Measurements from ENCODE around the gene RGP1. TPM values are rescaled to one million over a fixed set of nuclear protein-coding genes. Genes with fewer than 3 reads are reported as not detected.
A peak's percentile ranks its signal among the peaks of the same experiment; 100 is the strongest.

Gene RGP1
- total and polyA plus RNA-seq, 2 experiments from 2014 or later: 4.7 to 19.1 TPM

DNA sequence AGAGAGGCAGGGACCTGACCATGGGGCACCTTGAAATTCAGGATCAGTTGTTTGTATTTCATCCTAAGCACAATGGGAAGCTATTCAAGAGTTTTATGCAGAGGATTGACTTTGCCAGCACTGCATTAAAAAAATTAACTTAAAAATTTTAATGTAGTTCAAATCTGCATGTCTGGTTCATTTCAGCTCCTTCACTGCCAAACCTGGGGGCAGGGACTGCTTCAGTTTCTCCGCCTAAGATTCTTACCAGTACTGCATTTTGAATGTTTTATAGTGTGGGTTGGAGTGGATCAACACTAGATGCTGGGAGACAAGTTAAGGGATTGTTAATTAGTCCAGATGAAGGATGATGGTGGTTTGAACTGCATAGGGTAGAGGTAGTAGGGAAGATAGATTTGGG lies 20.7 kb downstream of the RGP1 start:
- H3K9me2 ChIP-seq (ENCODE audit: insufficient read depth): no peaks in the 10 kb centered on the region
- H4K20me1 ChIP-seq (ENCODE audit: insufficient read depth): no peaks in the 10 kb centered on the region
- no peak overlapping the region for H3K4me3 ChIP-seq
- H3K4me2 ChIP-seq (ENCODE audit: unreplicated experiment): no peak overlapping the region
- peaks cover 5% of the 10 kb centered on the region for H3K27me3 ChIP-seq (replicated peaks; ENCODE audit: insufficient read depth)
- in situ Hi-C loops (cut with MboI): no loop called here
- H3F3A ChIP-seq (ENCODE audit: insufficient read depth): peaks cover 7% of the 10 kb centered on the region; the same call in 1 of the 2 replicates
- no peaks in the 10 kb centered on the region for H3K79me2 ChIP-seq (ENCODE audit: insufficient read depth)
- no peak for DNase-seq
- H3K9ac ChIP-seq: no peak overlapping the region
- H2AFZ ChIP-seq: no peak overlapping the region
- no peak overlapping the region for H3K27ac ChIP-seq
- 60 to 76% methylated on average over 1 of the region's 1 CpG for WGBS, 2 experiments (ENCODE audit: low coverage in 1 of 2, low lambda C conversion rate in 2 of 2, missing lambda C conversion rate in 2 of 2)
- TF ChIP-seq EZH2 (IDR thresholded peaks at IDR 0.05; ENCODE audit: insufficient read depth, poor library complexity, severe bottlenecking) (no peak), EZH2phosphoT487 (IDR thresholded peaks at IDR 0.05; ENCODE audit: insufficient read depth, low read depth) (no peak)
- no peaks in the 10 kb centered on the region for H3K9me3 ChIP-seq (ENCODE audit: low read depth)
- peaks cover 7% of the 10 kb centered on the region for H3K4me1 ChIP-seq (ENCODE audit: insufficient read depth)
- H3K36me3 ChIP-seq (ENCODE audit: low read depth): no peaks in the 10 kb centered on the region

DNA sequence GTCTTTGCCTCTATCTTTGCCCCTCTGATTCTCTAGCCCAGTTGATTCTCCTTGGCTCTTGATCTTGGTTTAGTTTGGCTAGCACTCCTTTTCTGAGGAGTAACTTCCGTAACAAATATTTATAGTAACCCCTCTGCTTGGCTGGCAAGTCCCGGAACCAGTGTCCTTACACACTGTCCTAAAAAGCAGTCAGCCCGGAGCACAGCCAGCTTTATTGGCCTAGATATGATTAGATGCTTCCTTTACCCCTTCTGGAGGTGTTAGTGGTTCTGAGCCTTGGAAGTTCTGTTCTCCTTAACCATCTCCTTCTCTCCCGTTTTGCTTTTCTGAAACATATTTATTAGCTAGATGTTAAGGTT lies 22.0 kb downstream of the RGP1 start:
- Histone ChIP-seq H4K20me1 (ENCODE audit: insufficient read depth) (no peaks in the 10 kb centered on the region), H3F3A (ENCODE audit: insufficient read depth) (peaks cover 7% of the 10 kb centered on the region; the same call in 1 of the 2 replicates), H3K9me2 (ENCODE audit: insufficient read depth) (no peaks in the 10 kb centered on the region), H3K36me3 (ENCODE audit: low read depth) (no peaks in the 10 kb centered on the region), H3K9ac (no peak overlapping the region), H3K4me1 (ENCODE audit: insufficient read depth) (peaks cover 7% of the 10 kb centered on the region), H3K27ac (no peak overlapping the region), H3K27me3 (replicated peaks; ENCODE audit: insufficient read depth) (peaks cover 5% of the 10 kb centered on the region), H3K4me2 (ENCODE audit: unreplicated experiment) (no peak overlapping the region), H3K4me3 (no peak overlapping the region), H2AFZ (no peak overlapping the region), H3K9me3 (ENCODE audit: low read depth) (no peaks in the 10 kb centered on the region), H3K79me2 (ENCODE audit: insufficient read depth) (no peaks in the 10 kb centered on the region)
- DNase-seq: no peak
- in situ Hi-C loops (cut with MboI): no loop called here
- TF ChIP-seq EZH2phosphoT487 (IDR thresholded peaks at IDR 0.05; ENCODE audit: insufficient read depth, low read depth) (no peak), EZH2 (IDR thresholded peaks at IDR 0.05; ENCODE audit: insufficient read depth, poor library complexity, severe bottlenecking) (no peak)
- 16 to 18% methylated on average over 4 of the region's 4 CpGs for WGBS, 2 experiments (ENCODE audit: low coverage in 1 of 2, low lambda C conversion rate in 2 of 2, missing lambda C conversion rate in 2 of 2)

DNA sequence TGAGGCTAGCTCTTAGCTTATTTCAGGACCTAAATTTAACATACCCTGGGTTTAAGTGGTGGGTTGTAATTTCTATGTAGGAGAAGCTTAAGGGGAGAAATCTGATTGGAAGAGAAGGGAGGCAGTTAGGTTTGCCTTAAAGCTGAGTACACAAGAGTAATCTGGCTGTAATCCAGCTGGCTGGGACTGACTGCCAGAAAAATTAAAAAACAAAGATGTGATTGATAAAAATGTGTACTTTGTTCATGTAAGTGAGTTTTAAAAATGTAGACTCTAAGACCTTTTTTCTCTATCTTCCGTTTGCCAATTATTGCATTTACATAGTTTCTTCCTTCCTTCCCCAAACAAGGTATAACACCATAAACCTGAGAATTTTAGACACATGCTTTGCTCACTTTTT lies 22.4 kb downstream of the RGP1 start:
- Histone ChIP-seq H3K27me3 (replicated peaks; ENCODE audit: insufficient read depth) (peaks cover 5% of the 10 kb centered on the region), H4K20me1 (ENCODE audit: insufficient read depth) (no peaks in the 10 kb centered on the region), H3K4me1 (ENCODE audit: insufficient read depth) (peaks cover 7% of the 10 kb centered on the region), H3K9me2 (ENCODE audit: insufficient read depth) (no peaks in the 10 kb centered on the region), H3F3A (ENCODE audit: insufficient read depth) (peaks cover 7% of the 10 kb centered on the region; the same call in 1 of the 2 replicates), H3K4me2 (ENCODE audit: unreplicated experiment) (no peak overlapping the region), H3K4me3 (no peak overlapping the region), H3K79me2 (ENCODE audit: insufficient read depth) (no peaks in the 10 kb centered on the region), H3K9me3 (ENCODE audit: low read depth) (no peaks in the 10 kb centered on the region), H3K27ac (no peak overlapping the region), H3K9ac (no peak overlapping the region), H3K36me3 (ENCODE audit: low read depth) (no peaks in the 10 kb centered on the region), H2AFZ (no peak overlapping the region)
- no peak for TF ChIP-seq EZH2phosphoT487 (IDR thresholded peaks at IDR 0.05; ENCODE audit: insufficient read depth, low read depth)
- no peak for TF ChIP-seq EZH2 (IDR thresholded peaks at IDR 0.05; ENCODE audit: insufficient read depth, poor library complexity, severe bottlenecking)
- 20 to 27% methylated on average over 1 of the region's 1 CpG for WGBS, 2 experiments (ENCODE audit: low coverage in 1 of 2, low lambda C conversion rate in 2 of 2, missing lambda C conversion rate in 2 of 2)
- in situ Hi-C loops (cut with MboI): no loop called here
- peak; percentile 34 for DNase-seq

GRCh38 chr9:35771943-35772342 lies 22.9 kb downstream of the RGP1 start:
- Histone ChIP-seq H4K20me1 (ENCODE audit: insufficient read depth) (no peaks in the 10 kb centered on the region), H3K27me3 (replicated peaks; ENCODE audit: insufficient read depth) (peaks cover 5% of the 10 kb centered on the region), H3K27ac (no peak overlapping the region), H2AFZ (no peak overlapping the region), H3F3A (ENCODE audit: insufficient read depth) (peaks cover 7% of the 10 kb centered on the region; the same call in 1 of the 2 replicates), H3K4me2 (ENCODE audit: unreplicated experiment) (no peak overlapping the region), H3K9ac (no peak overlapping the region), H3K4me1 (ENCODE audit: insufficient read depth) (peaks cover 7% of the 10 kb centered on the region), H3K36me3 (ENCODE audit: low read depth) (no peaks in the 10 kb centered on the region), H3K9me2 (ENCODE audit: insufficient read depth) (no peaks in the 10 kb centered on the region), H3K79me2 (ENCODE audit: insufficient read depth) (no peaks in the 10 kb centered on the region), H3K4me3 (no peak overlapping the region), H3K9me3 (ENCODE audit: low read depth) (no peaks in the 10 kb centered on the region)
- 51 to 57% methylated on average over 3 of the region's 3 CpGs for WGBS, 2 experiments (ENCODE audit: low coverage in 1 of 2, low lambda C conversion rate in 2 of 2, missing lambda C conversion rate in 2 of 2)
- TF ChIP-seq EZH2phosphoT487 (IDR thresholded peaks at IDR 0.05; ENCODE audit: insufficient read depth, low read depth): no peak
- no peak for TF ChIP-seq EZH2 (IDR thresholded peaks at IDR 0.05; ENCODE audit: insufficient read depth, poor library complexity, severe bottlenecking)
- no peak for DNase-seq
- in situ Hi-C loops (cut with MboI): no loop called here

All from GM23248 (cell line).